Endothelial cell of umbilical vein (primary cell): Measurements from ENCODE around the gene RPL10A. TPM values are rescaled to one million over a fixed set of nuclear protein-coding genes. Genes with fewer than 3 reads are reported as not detected.

ENCODE experiments used
- BruUV-seq: library from RNA; stranded (reverse); fragments of 400-500 nt; replicated peaks from 2 replicates; lab custom pipeline; 2021; lab: Mats Ljungman, UMichigan
- CTCF ChIA-PET: fragments of 300-600, 350-600 bp; sonication (Branson Sonifier 250); formaldehyde crosslinking; loops from one replicate; lab custom pipeline; 2021; ENCODE audit warnings: antibody characterized with exemption, inconsistent platforms; lab: Charles Lee
- POLR2A ChIA-PET: fragments of 300-600, 350-600 bp; sonication (Branson Sonifier 250); formaldehyde crosslinking; loops from one replicate; lab custom pipeline; 2021; ENCODE audit warnings: antibody characterized with exemption, inconsistent platforms; lab: Charles Lee
- DNase-seq: peaks from one replicate; pipeline ENCODE4 v3.0.0-alpha.2; 2011; ENCODE audit warnings: low read depth, low spot score
- FAIRE-seq: peaks from 2 replicates; lab custom pipeline; 2011; peaks lifted over from hg19 to GRCh38; lab: Jason Lieb, UNC
- H2AFZ ChIP-seq: 2 replicates; pipeline ENCODE4 v1.6.0; 2012; ENCODE audit warnings: low read depth, low read length, control low read depth, inconsistent platforms
- H3K27ac ChIP-seq: 2 replicates; pipeline ENCODE4 v1.5.1; 2011; ENCODE audit warnings: low read depth, mild to moderate bottlenecking, control low read depth, low read length, moderate library complexity; ENCODE audit not compliant: insufficient read depth
- H3K27me3 ChIP-seq, 2 experiments: 2 replicates each; pipeline versions ENCODE4 v1.6.0 to v1.6.1; 2011; ENCODE audit warnings: low read length in 2 of 2, mixed read lengths in 1 of 2; ENCODE audit not compliant: control insufficient read depth in 2 of 2, insufficient read depth in 2 of 2
- H3K36me3 ChIP-seq, 2 experiments: 2 replicates in 1 of 2; 3 replicates in 1 of 2; pipeline ENCODE4 v1.5.1; 2011; ENCODE audit warnings: low read length in 2 of 2, mild to moderate bottlenecking in 1 of 2, moderate library complexity in 1 of 2; ENCODE audit not compliant: control insufficient read depth in 2 of 2, insufficient read depth in 2 of 2; ENCODE audit errors: extremely low read depth in 1 of 2
- H3K4me1 ChIP-seq: 3 replicates; pipeline ENCODE4 v1.5.1; 2011; ENCODE audit warnings: mild to moderate bottlenecking, low read length; ENCODE audit not compliant: control insufficient read depth, insufficient read depth; ENCODE audit errors: extremely low read depth
- H3K4me2 ChIP-seq: 2 replicates; pipeline ENCODE4 v1.6.1; 2011; ENCODE audit warnings: low read length, control low read depth, mixed read lengths; ENCODE audit not compliant: insufficient read depth
- H3K4me3 ChIP-seq, 3 experiments: fragments of 200-600 bp in 1 of 3; sonication (generic), shearing (Covaris generic) in 1 of 3; replicated peaks in 1 of 3; 2 replicates each; pipeline ENCODE4 v1.5.1; 2011 to 2016; ENCODE audit warnings: control low read depth in 3 of 3, low read length in 3 of 3, mild to moderate bottlenecking in 2 of 3, inconsistent platforms in 1 of 3, low read depth in 1 of 3, moderate library complexity in 1 of 3; ENCODE audit not compliant: insufficient read depth in 1 of 3
- H3K79me2 ChIP-seq: 2 replicates; pipeline ENCODE4 v1.6.0; 2012; ENCODE audit warnings: low read length, inconsistent platforms; ENCODE audit not compliant: control insufficient read depth, insufficient read depth
- H3K9ac ChIP-seq: replicated peaks from 2 replicates; pipeline ENCODE3; 2011; ENCODE audit warnings: low read length, control low read depth; ENCODE audit not compliant: insufficient read depth; ENCODE audit errors: extremely low read depth
- H3K9me1 ChIP-seq: replicated peaks from 3 replicates; pipeline ENCODE4 v1.6.0; 2011; ENCODE audit warnings: mild to moderate bottlenecking, low read length; ENCODE audit not compliant: control insufficient read depth, insufficient read depth; ENCODE audit errors: extremely low read depth
- H3K9me3 ChIP-seq: replicated peaks from 2 replicates; pipeline ENCODE4 v1.5.1; 2012; ENCODE audit warnings: low read length, inconsistent platforms; ENCODE audit not compliant: control insufficient read depth, insufficient read depth
- H4K20me1 ChIP-seq: replicated peaks from 2 replicates; pipeline ENCODE3; 2011; ENCODE audit warnings: mild to moderate bottlenecking, low read length; ENCODE audit not compliant: control insufficient read depth, insufficient read depth; ENCODE audit errors: extremely low read depth
- CTCF ChIP-seq, 2 donors: IDR thresholded peaks; 1 replicate in 1 of 2; 2 replicates in 1 of 2; pipeline ENCODE4 v1.5.1; 2011; ENCODE audit warnings: low read length in 2 of 2, mild to moderate bottlenecking in 2 of 2, moderate library complexity in 2 of 2, control low read depth in 1 of 2, inconsistent platforms in 1 of 2, low read depth in 1 of 2; ENCODE audit not compliant: insufficient read depth in 1 of 2; ENCODE audit errors: extremely low read depth in 1 of 2
- EZH2 ChIP-seq: IDR thresholded peaks from 2 replicates; pipeline ENCODE4 v1.6.1; 2012; ENCODE audit warnings: borderline replicate concordance, low read depth, mild to moderate bottlenecking, moderate library complexity, low read length, inconsistent platforms; ENCODE audit not compliant: severe bottlenecking
- FOS ChIP-seq: IDR thresholded peaks from 2 replicates; pipeline ENCODE4 v1.6.1; 2011; ENCODE audit warnings: mild to moderate bottlenecking, low read length, moderate library complexity, borderline replicate concordance; ENCODE audit not compliant: insufficient read depth
- GATA2 ChIP-seq: IDR thresholded peaks from 2 replicates; pipeline ENCODE4 v1.7.0; 2011; ENCODE audit warnings: low read depth, mild to moderate bottlenecking, moderate library complexity, mixed read lengths, low read length; ENCODE audit not compliant: insufficient read length, insufficient read depth
- JUN ChIP-seq: IDR thresholded peaks from 2 replicates; pipeline ENCODE4 v1.6.1; 2011; ENCODE audit warnings: borderline replicate concordance, low read depth; ENCODE audit not compliant: insufficient read length, insufficient read depth
- MYC ChIP-seq: IDR thresholded peaks from one replicate; pipeline ENCODE4 v1.6.1; 2011; ENCODE audit warnings: mild to moderate bottlenecking, low read depth, low read length
- POLR2A ChIP-seq: IDR thresholded peaks from 2 replicates; pipeline ENCODE4 v1.6.1; 2012; ENCODE audit warnings: low read depth, mild to moderate bottlenecking, control low read depth, low read length
- POLR2AphosphoS5 ChIP-seq: IDR thresholded peaks from 2 replicates; pipeline ENCODE4 v1.6.1; 2012; ENCODE audit warnings: low read depth, mild to moderate bottlenecking, control low read depth, low read length, moderate library complexity; ENCODE audit not compliant: insufficient read depth
- dilution Hi-C: fragments of 300-500 bp; cut with MboI; formaldehyde crosslinking; loops from one replicate; pipeline ENCODE4 v1.15.0; 2019; ENCODE audit warnings: low sequenced_read_pairs; ENCODE audit not compliant: extremely low pct_ligation_motif_present
- intact Hi-C: fragments of 100-400 bp; cut with micrococcal nuclease; formaldehyde crosslinking; loops from one replicate; pipeline ENCODE4 v1.10.0; 2022
- polyA plus RNA-seq, 4 experiments: library from polyadenylated mRNA; depleted of rRNA in 3 of 4; stranded (reverse) in 3 of 4; unstranded in 1 of 4; fragments of >200 nt; gene quantifications; 2 replicates each; pipeline versions ENCODE4 v1.2.1 to v1.2.3, GENCODE V29; 2011 to 2012; ENCODE audit warnings: missing spikeins in 1 of 4
- total RNA-seq: library from RNA; stranded (reverse); gene quantifications from 2 replicates; pipeline ENCODE4 v1.2.3, GENCODE V29; 2021
- TF ChIP-seq, protein P1 (sequence below): IDR thresholded peaks from 2 replicates; pipeline ENCODE4 v1.6.1; 2011; ENCODE audit not compliant: insufficient read depth, insufficient read length

Gene RPL10A
- total and polyA plus RNA-seq, 2 donors (not counting 3 experiments of a cell fraction or from before 2014, with no cell fraction given), result 1,339 to 1,956 TPM

DNA sequence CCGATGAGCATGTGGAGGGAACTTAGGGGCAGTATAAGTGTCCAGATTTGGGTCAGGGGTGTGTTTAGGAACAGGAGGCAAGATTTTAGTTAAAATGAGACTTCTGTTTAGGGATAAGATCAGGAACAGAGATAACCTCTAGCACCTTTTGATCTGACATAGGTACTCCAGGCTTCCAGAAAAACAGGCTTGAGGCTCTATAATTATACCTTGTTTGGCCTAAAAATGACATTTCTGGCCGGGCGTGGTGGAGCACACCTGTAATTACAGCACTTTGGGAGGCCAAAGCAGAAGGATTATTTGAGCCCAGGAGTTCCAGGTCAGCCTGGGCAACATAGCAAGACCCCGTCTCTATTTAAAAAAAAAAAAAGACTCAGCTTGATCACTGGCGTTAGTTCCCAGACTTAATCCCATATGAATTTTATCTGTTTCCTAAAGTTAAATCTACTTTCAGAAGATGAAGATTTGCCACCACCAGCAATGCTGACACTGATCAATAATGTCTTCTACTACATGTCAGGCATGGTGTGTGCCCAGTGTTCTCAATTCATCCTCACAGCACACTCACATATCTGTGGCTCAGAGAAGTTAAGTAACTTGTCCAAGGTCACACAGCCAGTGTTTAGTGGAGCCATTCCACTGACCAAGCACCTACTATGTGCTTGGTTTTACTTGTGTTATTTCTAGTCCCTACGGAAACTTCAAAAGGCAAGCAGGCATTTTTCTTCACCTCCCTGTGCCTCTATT lies 50.5 kb downstream of the RPL10A start:
- FAIRE-seq (no peak), DNase-seq (no peak)
- dilution Hi-C loops, result no loop called here
- Histone ChIP-seq H3K9me3 (no peaks in the 10 kb centered on the region), H3K4me1 (no peaks in the 10 kb centered on the region), H3K9ac (no peak overlapping the region), H4K20me1 (no peaks in the 10 kb centered on the region), H3K27me3 (no peaks in the 10 kb centered on the region), H3K36me3 (no peaks in the 10 kb centered on the region), H3K4me2 (no peak overlapping the region), H3K79me2 (no peaks in the 10 kb centered on the region), H3K27ac (no peak overlapping the region), H3K9me1 (no peaks in the 10 kb centered on the region), H3K4me3 (no peak overlapping the region), H2AFZ (no peak overlapping the region)
- intact Hi-C loops, result no loop called here
- no TSS peak for BruUV-seq
- ChIA-PET CTCF (interaction anchor here (1.4 to 11.7 kb wide), 5 partner anchors 8 to 238 kb away, joined by 3 to 252 read pairs (median 7); partner anchors contain the start of gene ARMC12), POLR2A (interaction anchor here (1.0 kb wide), 1 partner anchor 219 kb away, joined by 3 read pairs; no protein-coding TSS in a partner anchor)
- TF ChIP-seq POLR2AphosphoS5 (no peak), MYC (no peak), JUN (no peak), EZH2 (no peak), GATA2 (no peak), FOS (no peak), CTCF (IDR thresholded peaks at IDR 0.05; ENCODE audit: extremely low read depth in 1 of 2, insufficient read depth in 1 of 2, low read depth in 1 of 2, low read length in 2 of 2) (no peak), POLR2A (no peak)
- TF ChIP-seq, protein P1, sequence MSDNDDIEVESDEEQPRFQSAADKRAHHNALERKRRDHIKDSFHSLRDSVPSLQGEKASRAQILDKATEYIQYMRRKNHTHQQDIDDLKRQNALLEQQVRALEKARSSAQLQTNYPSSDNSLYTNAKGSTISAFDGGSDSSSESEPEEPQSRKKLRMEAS, result no peak
